ENCODE measurements around the gene CDON. TPM values are rescaled to one million over a fixed set of nuclear protein-coding genes. Genes with fewer than 3 reads are reported as not detected.

The CDON gene
- total and polyA plus RNA-seq, 2 donors from 2014 or later = 0.45 to 4.0 TPM

DNA sequence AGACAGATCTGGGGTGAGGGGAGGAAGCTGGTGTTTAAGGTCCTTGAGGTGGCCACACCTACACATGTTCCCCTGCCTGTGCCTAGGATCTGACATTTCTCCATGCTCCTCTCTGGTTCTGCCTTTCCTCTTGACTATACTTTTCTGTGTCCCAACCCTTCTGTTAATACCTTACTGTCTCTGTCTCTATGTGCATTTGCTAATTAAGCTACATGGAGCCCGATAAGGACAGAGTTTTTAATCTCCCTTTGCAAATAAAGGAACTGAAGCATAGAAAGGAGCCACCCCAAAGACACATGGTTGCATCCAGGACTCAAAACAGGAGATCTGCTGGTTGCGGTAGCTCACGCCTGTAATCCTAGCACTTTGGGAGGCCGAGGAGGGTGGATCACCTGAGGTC is 33.1 kb upstream of the CDON start:
- H3K4me3 ChIP-seq (ENCODE audit: low read length in 3 of 3) = no peak overlapping the region
- H3K27ac ChIP-seq (ENCODE audit: low read depth in 2 of 2, low read length in 2 of 2) = no peak overlapping the region
- H3K4me1 ChIP-seq (ENCODE audit: control insufficient read depth in 2 of 3, insufficient read depth in 2 of 3, low read depth in 1 of 3, low read length in 3 of 3) = no peaks in the 10 kb centered on the region
- DNase-seq = no peak
- no peak overlapping the region for H3K9ac ChIP-seq (ENCODE audit: low read length in 3 of 3)
- intact Hi-C loops (cut with DNase I) = no loop called here
- no peaks in the 10 kb centered on the region for H3K36me3 ChIP-seq (ENCODE audit: control insufficient read depth in 2 of 3, insufficient read depth in 3 of 3, low read length in 3 of 3)
- TF ChIP-seq, protein P1, sequence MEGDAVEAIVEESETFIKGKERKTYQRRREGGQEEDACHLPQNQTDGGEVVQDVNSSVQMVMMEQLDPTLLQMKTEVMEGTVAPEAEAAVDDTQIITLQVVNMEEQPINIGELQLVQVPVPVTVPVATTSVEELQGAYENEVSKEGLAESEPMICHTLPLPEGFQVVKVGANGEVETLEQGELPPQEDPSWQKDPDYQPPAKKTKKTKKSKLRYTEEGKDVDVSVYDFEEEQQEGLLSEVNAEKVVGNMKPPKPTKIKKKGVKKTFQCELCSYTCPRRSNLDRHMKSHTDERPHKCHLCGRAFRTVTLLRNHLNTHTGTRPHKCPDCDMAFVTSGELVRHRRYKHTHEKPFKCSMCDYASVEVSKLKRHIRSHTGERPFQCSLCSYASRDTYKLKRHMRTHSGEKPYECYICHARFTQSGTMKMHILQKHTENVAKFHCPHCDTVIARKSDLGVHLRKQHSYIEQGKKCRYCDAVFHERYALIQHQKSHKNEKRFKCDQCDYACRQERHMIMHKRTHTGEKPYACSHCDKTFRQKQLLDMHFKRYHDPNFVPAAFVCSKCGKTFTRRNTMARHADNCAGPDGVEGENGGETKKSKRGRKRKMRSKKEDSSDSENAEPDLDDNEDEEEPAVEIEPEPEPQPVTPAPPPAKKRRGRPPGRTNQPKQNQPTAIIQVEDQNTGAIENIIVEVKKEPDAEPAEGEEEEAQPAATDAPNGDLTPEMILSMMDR (IDR thresholded peaks at IDR 0.05; ENCODE audit: borderline replicate concordance, extremely low read depth, insufficient read depth) = no peak
- no peaks in the 10 kb centered on the region for H3K27me3 ChIP-seq (ENCODE audit: control insufficient read depth, insufficient read depth, low read length)
- no peak for FAIRE-seq
- H3K9me3 ChIP-seq (ENCODE audit: control insufficient read depth in 2 of 3, insufficient read depth in 1 of 3, low read length in 3 of 3) = no peaks in the 10 kb centered on the region

DNA sequence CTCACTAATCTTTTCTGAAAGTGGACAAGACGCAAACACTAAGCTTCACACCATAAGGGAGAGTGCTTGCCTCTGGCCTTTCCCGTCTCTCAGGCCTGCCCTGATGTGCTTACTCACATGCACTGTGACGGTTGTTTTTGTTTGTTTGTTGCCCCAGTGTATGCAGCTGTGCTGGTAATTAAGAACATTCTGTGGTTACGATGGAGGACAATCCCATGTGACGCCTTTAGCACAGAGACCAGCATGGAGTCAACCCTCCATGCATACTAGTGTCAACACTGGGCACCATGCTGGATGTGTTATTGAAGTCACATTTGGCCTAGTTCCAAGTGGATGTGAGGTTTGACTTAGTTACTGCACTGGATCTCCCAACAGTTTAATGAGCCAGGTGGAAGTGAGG is 27.8 kb upstream of the CDON start:
- no peaks in the 10 kb centered on the region for H3K9me3 ChIP-seq (ENCODE audit: control insufficient read depth in 2 of 3, insufficient read depth in 1 of 3, low read length in 3 of 3)
- H3K9ac ChIP-seq (ENCODE audit: low read length in 3 of 3) = no peak overlapping the region
- no peak for DNase-seq
- intact Hi-C loops (cut with DNase I) = no loop called here
- H3K4me1 ChIP-seq (ENCODE audit: control insufficient read depth in 2 of 3, insufficient read depth in 2 of 3, low read depth in 1 of 3, low read length in 3 of 3) = no peaks in the 10 kb centered on the region
- FAIRE-seq = no peak
- H3K27ac ChIP-seq (ENCODE audit: low read depth in 2 of 2, low read length in 2 of 2) = no peak overlapping the region
- no peaks in the 10 kb centered on the region for H3K36me3 ChIP-seq (ENCODE audit: control insufficient read depth in 2 of 3, insufficient read depth in 3 of 3, low read length in 3 of 3)
- no peaks in the 10 kb centered on the region for H3K27me3 ChIP-seq (ENCODE audit: control insufficient read depth, insufficient read depth, low read length)
- H3K4me3 ChIP-seq (ENCODE audit: low read length in 3 of 3) = no peak overlapping the region
- TF ChIP-seq, protein P1 (IDR thresholded peaks at IDR 0.05; ENCODE audit: borderline replicate concordance, extremely low read depth, insufficient read depth) = no peak

DNA sequence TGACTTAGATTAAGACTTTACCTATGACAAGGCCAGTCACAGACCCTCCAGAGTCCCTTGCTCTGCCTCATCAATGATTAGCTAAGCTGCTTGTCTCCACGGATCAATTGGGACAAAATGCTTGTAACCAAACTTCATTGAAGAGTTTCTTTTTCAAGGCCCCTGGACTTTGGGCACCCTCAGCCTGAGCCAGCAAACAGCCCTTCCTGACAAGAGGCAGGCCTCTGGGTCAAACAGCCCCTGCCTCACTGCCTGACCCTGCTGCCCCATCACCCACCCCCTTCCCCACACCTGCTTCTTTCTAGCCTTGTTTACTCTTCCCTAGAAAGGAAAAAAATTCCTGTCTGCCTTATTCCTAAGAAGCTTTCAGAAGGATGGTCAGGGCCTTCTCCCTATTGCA is 26.3 kb upstream of the CDON start:
- Histone ChIP-seq H3K4me3 (ENCODE audit: low read length in 3 of 3) (no peak overlapping the region), H3K4me1 (ENCODE audit: control insufficient read depth in 2 of 3, insufficient read depth in 2 of 3, low read depth in 1 of 3, low read length in 3 of 3) (no peaks in the 10 kb centered on the region), H3K36me3 (ENCODE audit: control insufficient read depth in 2 of 3, insufficient read depth in 3 of 3, low read length in 3 of 3) (no peaks in the 10 kb centered on the region), H3K9me3 (ENCODE audit: control insufficient read depth in 2 of 3, insufficient read depth in 1 of 3, low read length in 3 of 3) (no peaks in the 10 kb centered on the region), H3K27me3 (ENCODE audit: control insufficient read depth, insufficient read depth, low read length) (no peaks in the 10 kb centered on the region), H3K27ac (ENCODE audit: low read depth in 2 of 2, low read length in 2 of 2) (no peak overlapping the region), H3K9ac (ENCODE audit: low read length in 3 of 3) (no peak overlapping the region)
- FAIRE-seq = no peak
- TF ChIP-seq, protein P1 (IDR thresholded peaks at IDR 0.05; ENCODE audit: borderline replicate concordance, extremely low read depth, insufficient read depth) = no peak
- intact Hi-C loops (cut with DNase I) = no loop called here
- DNase-seq = no peak

DNA sequence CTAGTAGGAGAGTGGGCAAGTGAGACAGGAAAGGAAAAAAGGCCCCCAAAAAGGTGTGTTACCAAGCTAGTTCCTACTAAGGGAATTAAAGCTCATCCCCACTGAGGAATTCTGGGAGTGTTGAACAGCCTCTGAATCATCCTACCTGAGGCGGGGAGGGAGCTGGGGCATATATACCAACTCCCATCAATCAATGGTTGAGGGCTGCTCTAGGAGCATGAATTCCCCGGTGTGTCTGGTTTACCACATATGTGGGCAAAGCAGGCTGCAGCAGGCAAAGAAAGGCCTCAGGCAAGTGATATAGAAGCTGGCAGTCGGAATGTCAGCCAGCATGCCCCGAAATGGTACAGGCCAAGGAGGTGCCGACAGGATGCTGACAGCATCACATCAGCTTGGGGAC is 23.6 kb upstream of the CDON start:
- no peaks in the 10 kb centered on the region for H3K9me3 ChIP-seq (ENCODE audit: control insufficient read depth in 2 of 3, insufficient read depth in 1 of 3, low read length in 3 of 3)
- H3K4me3 ChIP-seq (ENCODE audit: low read length in 3 of 3) = no peak overlapping the region
- no peaks in the 10 kb centered on the region for H3K4me1 ChIP-seq (ENCODE audit: control insufficient read depth in 2 of 3, insufficient read depth in 2 of 3, low read depth in 1 of 3, low read length in 3 of 3)
- H3K9ac ChIP-seq (ENCODE audit: low read length in 3 of 3) = no peak overlapping the region
- H3K27ac ChIP-seq (ENCODE audit: low read depth in 2 of 2, low read length in 2 of 2) = no peak overlapping the region
- H3K27me3 ChIP-seq (ENCODE audit: control insufficient read depth, insufficient read depth, low read length) = no peaks in the 10 kb centered on the region
- H3K36me3 ChIP-seq (ENCODE audit: control insufficient read depth in 2 of 3, insufficient read depth in 3 of 3, low read length in 3 of 3) = no peaks in the 10 kb centered on the region
- FAIRE-seq (no peak), DNase-seq (no peak)
- intact Hi-C loops (cut with DNase I) = no loop called here
- TF ChIP-seq, protein P1 (IDR thresholded peaks at IDR 0.05; ENCODE audit: borderline replicate concordance, extremely low read depth, insufficient read depth) = no peak
